GM21717 (cell line): ENCODE data around the gene NAV3.
A peak's percentile ranks its signal among the peaks of the same experiment; 100 is the strongest.

Experiments used
- ATAC-seq: cut with Tn5 transposase; IDR thresholded peaks from one replicate; pipeline ENCODE4 v1.9.1; 2021; ENCODE audit warnings: mild to moderate bottlenecking, moderate library complexity; ENCODE audit not compliant: unreplicated experiment

The NAV3 gene

GRCh38 chr12:77830583-77831351 is at the start of gene NAV3:
NAV3 (plus strand) TSS chr12:77830894; CDS start chr12:77831462, 568 bp downstream.
- ATAC-seq: no peak

GRCh38 chr12:77782034-77782433 is 48.7 kb upstream of the NAV3 start:
- no peak for ATAC-seq

GRCh38 chr12:77782766-77783165 is 47.9 kb upstream of the NAV3 start:
- ATAC-seq: no peak

GRCh38 chr12:77785211-77785610 is 45.5 kb upstream of the NAV3 start:
- no peak for ATAC-seq

GRCh38 chr12:77786675-77787074 is 44.0 kb upstream of the NAV3 start:
- ATAC-seq: no peak

- ATAC-seq: no peak
These were observed 42.2 kb upstream of the NAV3 start for GRCh38 chr12:77788231-77789168.

- no peak for ATAC-seq
These were observed 35.0 kb upstream of the NAV3 start for GRCh38 chr12:77795699-77796098.

GRCh38 chr12:77796775-77797174 is 33.9 kb upstream of the NAV3 start:
- ATAC-seq: no peak

GRCh38 chr12:77800501-77800900 is 30.2 kb upstream of the NAV3 start:
- no peak for ATAC-seq

- no peak for ATAC-seq
These were observed 22.2 kb upstream of the NAV3 start for GRCh38 chr12:77808534-77808933.

- ATAC-seq: no peak
These were observed 17.1 kb upstream of the NAV3 start for GRCh38 chr12:77813558-77813957.

GRCh38 chr12:77814386-77814785 is 16.3 kb upstream of the NAV3 start:
- no peak for ATAC-seq

- peak; percentile 95 for ATAC-seq
These were observed 14.5 kb upstream of the NAV3 start for GRCh38 chr12:77816196-77816595.

GRCh38 chr12:77817276-77817675 is 13.4 kb upstream of the NAV3 start:
- no peak for ATAC-seq

- ATAC-seq: no peak
These were observed 12.3 kb upstream of the NAV3 start for GRCh38 chr12:77818351-77818750.

GRCh38 chr12:77821699-77822203 is 8.9 kb upstream of the NAV3 start:
- ATAC-seq: no peak

- no peak for ATAC-seq
These were observed 2.6 kb downstream of the NAV3 start for GRCh38 chr12:77833329-77833728.

GRCh38 chr12:77834618-77835017 is 3.9 kb downstream of the NAV3 start:
- no peak for ATAC-seq

- ATAC-seq: no peak
These were observed 5.3 kb downstream of the NAV3 start for GRCh38 chr12:77835969-77836368.

GRCh38 chr12:77837876-77838291 is 7.2 kb downstream of the NAV3 start:
- no peak for ATAC-seq

GRCh38 chr12:77841521-77841920 is 10.8 kb downstream of the NAV3 start:
- no peak for ATAC-seq

GRCh38 chr12:77842430-77842829 is 11.7 kb downstream of the NAV3 start:
- ATAC-seq: no peak
